ENCODE data around the gene COL6A1.

DNA sequence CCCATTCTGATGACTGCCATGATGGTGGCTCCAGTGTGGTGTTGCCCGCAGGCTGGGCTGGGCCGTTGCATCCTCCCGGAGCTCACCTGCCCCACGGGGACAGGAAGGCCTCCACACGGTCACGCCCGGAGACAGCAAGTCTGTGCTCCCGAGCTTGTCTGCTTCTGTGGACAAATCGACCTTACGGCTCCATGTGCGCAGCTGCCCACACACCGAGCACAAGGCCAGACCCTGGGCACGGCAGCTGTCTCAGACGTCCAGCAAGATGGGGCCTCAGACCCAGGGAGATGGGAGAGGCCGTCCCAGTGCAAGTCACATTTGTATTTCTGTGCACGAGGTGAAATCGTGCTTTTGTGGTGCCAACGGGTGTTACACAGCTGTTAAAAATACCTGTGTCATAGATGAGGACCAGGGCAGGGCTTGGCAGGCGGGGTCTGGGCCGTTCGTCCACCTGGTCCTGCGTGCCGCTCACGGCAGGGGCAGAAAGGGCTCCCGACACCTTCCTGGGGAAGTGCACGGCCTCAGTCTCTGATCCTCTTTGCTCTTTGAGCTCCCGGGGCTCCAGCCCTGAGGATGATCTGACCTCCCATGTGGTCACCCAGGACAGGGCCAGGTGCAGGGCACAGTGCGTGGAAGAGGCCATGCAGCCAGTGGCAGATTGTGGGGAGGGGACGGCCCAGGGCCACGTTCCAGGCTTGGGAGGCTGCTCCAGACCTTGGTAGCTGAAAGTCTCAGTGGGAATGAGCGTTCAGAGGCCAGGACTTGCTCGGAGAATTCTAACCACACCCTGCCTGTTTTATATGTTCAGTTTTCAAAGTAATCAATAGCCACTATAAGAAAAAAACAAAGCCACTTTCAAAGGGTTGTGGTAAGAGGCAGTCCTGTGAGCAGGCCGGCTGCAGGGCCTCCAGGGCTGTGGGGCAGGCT, 13.5 kb downstream of the COL6A1 start:
- TF ChIP-seq POLR2AphosphoS5 (IDR thresholded peaks at IDR 0.05; ENCODE audit: low read depth, low read length) (no peak), SIN3A (IDR thresholded peaks at IDR 0.05; ENCODE audit: borderline replicate concordance, insufficient read depth, low read length) (no peak), TAF1 (IDR thresholded peaks at IDR 0.05; ENCODE audit: borderline replicate concordance, insufficient read depth, low read length) (no peak)
- TF ChIP-seq, protein P1, sequence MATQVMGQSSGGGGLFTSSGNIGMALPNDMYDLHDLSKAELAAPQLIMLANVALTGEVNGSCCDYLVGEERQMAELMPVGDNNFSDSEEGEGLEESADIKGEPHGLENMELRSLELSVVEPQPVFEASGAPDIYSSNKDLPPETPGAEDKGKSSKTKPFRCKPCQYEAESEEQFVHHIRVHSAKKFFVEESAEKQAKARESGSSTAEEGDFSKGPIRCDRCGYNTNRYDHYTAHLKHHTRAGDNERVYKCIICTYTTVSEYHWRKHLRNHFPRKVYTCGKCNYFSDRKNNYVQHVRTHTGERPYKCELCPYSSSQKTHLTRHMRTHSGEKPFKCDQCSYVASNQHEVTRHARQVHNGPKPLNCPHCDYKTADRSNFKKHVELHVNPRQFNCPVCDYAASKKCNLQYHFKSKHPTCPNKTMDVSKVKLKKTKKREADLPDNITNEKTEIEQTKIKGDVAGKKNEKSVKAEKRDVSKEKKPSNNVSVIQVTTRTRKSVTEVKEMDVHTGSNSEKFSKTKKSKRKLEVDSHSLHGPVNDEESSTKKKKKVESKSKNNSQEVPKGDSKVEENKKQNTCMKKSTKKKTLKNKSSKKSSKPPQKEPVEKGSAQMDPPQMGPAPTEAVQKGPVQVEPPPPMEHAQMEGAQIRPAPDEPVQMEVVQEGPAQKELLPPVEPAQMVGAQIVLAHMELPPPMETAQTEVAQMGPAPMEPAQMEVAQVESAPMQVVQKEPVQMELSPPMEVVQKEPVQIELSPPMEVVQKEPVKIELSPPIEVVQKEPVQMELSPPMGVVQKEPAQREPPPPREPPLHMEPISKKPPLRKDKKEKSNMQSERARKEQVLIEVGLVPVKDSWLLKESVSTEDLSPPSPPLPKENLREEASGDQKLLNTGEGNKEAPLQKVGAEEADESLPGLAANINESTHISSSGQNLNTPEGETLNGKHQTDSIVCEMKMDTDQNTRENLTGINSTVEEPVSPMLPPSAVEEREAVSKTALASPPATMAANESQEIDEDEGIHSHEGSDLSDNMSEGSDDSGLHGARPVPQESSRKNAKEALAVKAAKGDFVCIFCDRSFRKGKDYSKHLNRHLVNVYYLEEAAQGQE (IDR thresholded peaks at IDR 0.05; ENCODE audit: insufficient read depth in 1 of 2, low read depth in 2 of 2, low read length in 2 of 2): no peak

All from PFSK-1 (cell line).